ENCODE measurements around the gene ASTN1.

- TF ChIP-seq POLR2AphosphoS5 (IDR thresholded peaks at IDR 0.05; ENCODE audit: low read depth, low read length): no peak
- TF ChIP-seq, protein P1, sequence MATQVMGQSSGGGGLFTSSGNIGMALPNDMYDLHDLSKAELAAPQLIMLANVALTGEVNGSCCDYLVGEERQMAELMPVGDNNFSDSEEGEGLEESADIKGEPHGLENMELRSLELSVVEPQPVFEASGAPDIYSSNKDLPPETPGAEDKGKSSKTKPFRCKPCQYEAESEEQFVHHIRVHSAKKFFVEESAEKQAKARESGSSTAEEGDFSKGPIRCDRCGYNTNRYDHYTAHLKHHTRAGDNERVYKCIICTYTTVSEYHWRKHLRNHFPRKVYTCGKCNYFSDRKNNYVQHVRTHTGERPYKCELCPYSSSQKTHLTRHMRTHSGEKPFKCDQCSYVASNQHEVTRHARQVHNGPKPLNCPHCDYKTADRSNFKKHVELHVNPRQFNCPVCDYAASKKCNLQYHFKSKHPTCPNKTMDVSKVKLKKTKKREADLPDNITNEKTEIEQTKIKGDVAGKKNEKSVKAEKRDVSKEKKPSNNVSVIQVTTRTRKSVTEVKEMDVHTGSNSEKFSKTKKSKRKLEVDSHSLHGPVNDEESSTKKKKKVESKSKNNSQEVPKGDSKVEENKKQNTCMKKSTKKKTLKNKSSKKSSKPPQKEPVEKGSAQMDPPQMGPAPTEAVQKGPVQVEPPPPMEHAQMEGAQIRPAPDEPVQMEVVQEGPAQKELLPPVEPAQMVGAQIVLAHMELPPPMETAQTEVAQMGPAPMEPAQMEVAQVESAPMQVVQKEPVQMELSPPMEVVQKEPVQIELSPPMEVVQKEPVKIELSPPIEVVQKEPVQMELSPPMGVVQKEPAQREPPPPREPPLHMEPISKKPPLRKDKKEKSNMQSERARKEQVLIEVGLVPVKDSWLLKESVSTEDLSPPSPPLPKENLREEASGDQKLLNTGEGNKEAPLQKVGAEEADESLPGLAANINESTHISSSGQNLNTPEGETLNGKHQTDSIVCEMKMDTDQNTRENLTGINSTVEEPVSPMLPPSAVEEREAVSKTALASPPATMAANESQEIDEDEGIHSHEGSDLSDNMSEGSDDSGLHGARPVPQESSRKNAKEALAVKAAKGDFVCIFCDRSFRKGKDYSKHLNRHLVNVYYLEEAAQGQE (IDR thresholded peaks at IDR 0.05; ENCODE audit: insufficient read depth in 1 of 2, low read depth in 2 of 2, low read length in 2 of 2): no peak
- TF ChIP-seq TAF1 (IDR thresholded peaks at IDR 0.05; ENCODE audit: borderline replicate concordance, insufficient read depth, low read length): no peak
- no peak for TF ChIP-seq FOXP2 (optimal IDR thresholded peaks at IDR 0.05; ENCODE audit: borderline replicate concordance, extremely low read depth, extremely low read length, insufficient read depth)
Observed at GRCh38 chr1:177092001-177092400, 72.5 kb downstream of the ASTN1 start.
